ENCODE data around the gene SLIT1. TPM values are rescaled to one million over a fixed set of nuclear protein-coding genes. Genes with fewer than 3 reads are reported as not detected.
A peak's percentile ranks its signal among the peaks of the same experiment; 100 is the strongest.

Gene SLIT1
- total RNA-seq, 4 donors from 2014 or later = 0.28 to 1.7 TPM; not detected in 2

DNA sequence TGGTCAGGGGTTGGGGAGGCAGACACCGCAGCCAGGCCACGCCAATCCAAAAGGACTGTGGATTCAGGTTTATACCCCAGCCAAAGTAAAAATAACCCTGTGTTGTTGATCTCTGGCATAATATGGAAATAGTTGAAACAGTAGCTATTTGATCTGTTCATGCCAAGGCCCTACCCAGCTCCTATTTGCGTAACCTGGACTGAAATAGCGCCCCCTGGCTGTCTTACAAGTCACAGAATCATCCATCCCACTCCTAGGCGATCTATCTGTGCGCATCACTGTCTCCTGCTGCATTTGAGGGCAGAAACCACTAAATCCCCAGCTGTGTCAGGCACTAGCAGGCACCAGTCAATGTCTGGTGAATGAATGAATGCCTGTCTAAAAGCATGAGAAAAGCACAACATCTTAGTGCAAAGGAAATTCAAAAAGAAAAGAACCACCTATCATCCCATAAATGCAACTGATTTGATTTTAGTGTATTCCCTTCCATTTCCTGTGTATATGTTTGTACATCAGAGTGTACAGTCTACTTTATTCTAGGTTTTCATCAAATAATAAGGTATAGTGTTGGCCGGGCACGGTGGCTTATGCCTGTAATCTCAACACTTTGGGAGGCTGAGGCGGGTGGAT, 160.0 kb downstream of the SLIT1 start:
- Histone ChIP-seq H3K4me1 (peaks cover 0 to 6% (median 0%) of the 10 kb centered on the region in 4 donors), H3K27me3 (no peaks in the 10 kb centered on the region), H3K36me3 (no peaks in the 10 kb centered on the region), H3K4me3 (no peak overlapping the region), H3K9me3 (no peaks in the 10 kb centered on the region), H3K27ac (no peak overlapping the region)
- peak; percentile 36 to 86 (median 49) for DNase-seq
- TF ChIP-seq CTCF (IDR thresholded peaks at IDR 0.05) (peak; percentile 34 to 78 (median 72)), POLR2A (IDR thresholded peaks at IDR 0.05) (no peak)

GRCh38 chr10:97024168-97025073, 161.3 kb downstream of the SLIT1 start:
- no peaks in the 10 kb centered on the region for H3K27me3 ChIP-seq
- H3K4me3 ChIP-seq = no peak overlapping the region
- peaks cover 0 to 12% (median 0%) of the 10 kb centered on the region in 4 donors for H3K4me1 ChIP-seq
- no peak overlapping the region for H3K27ac ChIP-seq
- no peaks in the 10 kb centered on the region for H3K9me3 ChIP-seq
- DNase-seq = peak in 2 of 3 donors; percentile 53 to 72
- TF ChIP-seq POLR2A (IDR thresholded peaks at IDR 0.05) (no peak), CTCF (IDR thresholded peaks at IDR 0.05) (no peak)
- H3K36me3 ChIP-seq = no peaks in the 10 kb centered on the region

GRCh38 chr10:97023401-97024167, 162.2 kb downstream of the SLIT1 start:
- Histone ChIP-seq H3K4me3 (no peak overlapping the region), H3K27me3 (no peaks in the 10 kb centered on the region), H3K4me1 (peaks cover 0 to 12% (median 0%) of the 10 kb centered on the region in 4 donors), H3K27ac (no peak overlapping the region), H3K9me3 (no peaks in the 10 kb centered on the region), H3K36me3 (no peaks in the 10 kb centered on the region)
- TF ChIP-seq CTCF (IDR thresholded peaks at IDR 0.05) (no peak), POLR2A (IDR thresholded peaks at IDR 0.05) (no peak)
- DNase-seq = no peak

- no peak for TF ChIP-seq CTCF (IDR thresholded peaks at IDR 0.05)
- TF ChIP-seq POLR2A (IDR thresholded peaks at IDR 0.05) = no peak
- DNase-seq = no peak
- H3K9me3 ChIP-seq = no peaks in the 10 kb centered on the region
Measured at GRCh38 chr10:97022616-97023015, 163.1 kb downstream of the SLIT1 start.

More at GRCh38 chr10:97022616-97023015, 163.1 kb downstream of the SLIT1 start:
- no peak overlapping the region for H3K4me3 ChIP-seq
- no peaks in the 10 kb centered on the region for H3K27me3 ChIP-seq
- no peak overlapping the region for H3K27ac ChIP-seq
- H3K36me3 ChIP-seq = no peaks in the 10 kb centered on the region
- peaks cover 0 to 12% (median 0%) of the 10 kb centered on the region in 4 donors for H3K4me1 ChIP-seq
